ENCODE results near the gene CDK14.

CDK14 gene

GRCh38 chr7:90678986-90679385, 82.9 kb downstream of the CDK14 start:
- no peak for DNase-seq

GRCh38 chr7:90680484-90680883, 84.4 kb downstream of the CDK14 start:
- no peak for DNase-seq

DNA sequence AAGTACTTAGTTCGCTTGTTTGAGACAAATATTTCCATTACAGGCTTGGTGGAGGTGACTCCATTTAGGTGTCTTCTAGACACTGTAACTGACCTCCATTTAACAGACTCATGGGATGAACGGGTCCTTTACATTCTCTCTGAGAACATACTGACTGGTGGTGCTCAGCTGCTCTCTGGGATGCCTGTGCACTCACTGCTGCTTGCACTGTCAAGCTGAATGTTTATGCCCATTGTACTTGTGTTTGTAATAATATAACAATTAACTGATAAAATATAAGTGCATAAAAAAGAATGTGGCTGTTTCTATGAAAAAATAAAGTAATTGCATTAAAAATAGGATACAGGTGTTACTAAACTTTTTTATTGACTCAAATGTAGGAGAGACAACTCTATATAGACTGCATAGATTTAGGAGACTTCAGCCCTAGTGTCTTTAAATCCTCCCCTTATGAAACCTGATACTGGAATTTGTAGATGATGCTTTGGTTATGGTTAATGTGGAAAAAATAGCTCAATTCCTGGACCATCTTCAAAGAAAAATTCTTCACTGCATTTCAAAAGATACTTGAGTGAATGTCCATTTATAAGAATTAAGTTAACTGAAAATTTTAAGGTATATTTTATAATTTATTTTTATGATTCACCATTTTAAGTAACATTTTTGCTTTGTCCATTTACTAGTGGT, 85.4 kb downstream of the CDK14 start:
- DNase-seq, result no peak

DNA sequence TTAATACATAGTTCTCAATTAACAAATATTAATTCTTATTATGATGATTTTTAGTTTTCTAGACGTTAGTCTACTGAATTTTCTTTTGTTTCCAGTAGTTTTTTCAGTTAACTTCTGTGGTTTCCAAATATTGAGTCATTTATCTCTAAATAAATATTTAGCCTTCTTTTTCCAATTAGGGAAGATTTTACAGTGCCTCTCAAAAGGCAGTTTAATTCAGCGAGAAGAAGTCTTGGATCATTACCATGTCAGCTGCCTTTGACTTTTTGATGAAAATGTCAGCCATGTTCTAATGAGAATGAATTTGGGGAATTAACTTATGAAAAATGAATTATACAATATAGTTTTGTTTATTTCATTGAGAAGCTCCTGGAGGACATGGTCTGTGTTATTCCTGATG, 90.0 kb downstream of the CDK14 start:
- no peak for DNase-seq

GRCh38 chr7:90688810-90689209, 92.7 kb downstream of the CDK14 start:
- no peak for DNase-seq

GRCh38 chr7:90689260-90689659, 93.1 kb downstream of the CDK14 start:
- DNase-seq, result no peak

GRCh38 chr7:90690159-90690858, 94.2 kb downstream of the CDK14 start:
- no peak for DNase-seq

DNA sequence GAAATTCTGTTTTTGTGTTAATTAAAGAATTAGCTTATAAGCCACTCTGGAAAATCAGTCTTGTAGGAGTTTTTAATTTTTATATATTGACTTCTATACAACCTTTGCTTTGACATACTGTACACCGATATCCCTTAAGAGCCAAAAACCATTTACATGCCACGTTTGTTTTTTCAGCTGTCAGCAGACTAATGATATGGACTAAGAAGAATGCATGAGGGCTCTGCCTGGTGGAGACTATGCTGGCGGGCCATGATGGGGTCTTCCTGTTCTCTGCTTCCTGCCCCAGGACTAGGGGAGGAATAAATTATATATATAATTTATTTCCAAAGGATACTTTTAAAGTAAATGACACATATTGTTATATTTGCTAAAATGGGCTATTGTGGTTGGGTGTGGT, 96.3 kb downstream of the CDK14 start:
- DNase-seq, result no peak

DNA sequence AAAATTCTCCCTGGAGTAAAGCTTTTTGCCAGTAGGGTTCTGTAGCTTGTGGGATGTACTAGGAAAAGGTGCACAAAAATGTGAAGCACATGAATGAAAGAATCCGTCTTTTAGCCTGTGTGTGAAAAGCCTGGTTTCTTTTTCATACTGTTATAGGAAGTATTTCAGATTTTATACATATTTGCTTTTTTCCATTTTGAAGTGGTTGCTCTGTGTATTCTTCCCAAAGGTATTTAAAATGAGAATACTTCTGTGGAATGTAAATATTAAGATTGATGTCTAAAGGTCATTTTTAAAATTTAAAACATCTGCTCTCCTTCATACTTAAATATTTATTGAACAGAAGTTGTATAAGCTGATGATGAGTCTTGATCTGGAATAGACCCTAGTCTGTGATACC, 96.8 kb downstream of the CDK14 start:
- no peak for DNase-seq

DNA sequence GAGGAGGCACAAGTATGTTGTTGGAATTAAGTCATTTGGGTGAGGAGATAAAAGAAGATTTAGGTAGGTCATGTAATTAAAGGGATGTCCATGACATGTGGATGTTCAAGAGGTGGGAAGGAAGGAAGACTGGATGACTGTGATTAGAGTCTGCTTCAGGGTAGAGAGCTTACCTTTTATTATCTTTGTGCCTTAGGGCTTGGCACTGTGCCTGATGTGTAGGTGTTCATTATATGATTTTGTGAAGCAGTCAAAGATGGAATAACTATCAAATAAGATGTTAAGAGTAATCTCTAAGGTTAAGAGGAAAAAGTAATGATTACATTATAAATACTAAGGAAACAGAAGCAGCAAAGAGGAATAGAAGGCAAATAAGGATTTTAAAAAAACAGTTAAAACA, 97.8 kb downstream of the CDK14 start:
- no peak for DNase-seq

- DNase-seq, result no peak
These were observed 102.5 kb downstream of the CDK14 start for GRCh38 chr7:90698616-90699015.

DNA sequence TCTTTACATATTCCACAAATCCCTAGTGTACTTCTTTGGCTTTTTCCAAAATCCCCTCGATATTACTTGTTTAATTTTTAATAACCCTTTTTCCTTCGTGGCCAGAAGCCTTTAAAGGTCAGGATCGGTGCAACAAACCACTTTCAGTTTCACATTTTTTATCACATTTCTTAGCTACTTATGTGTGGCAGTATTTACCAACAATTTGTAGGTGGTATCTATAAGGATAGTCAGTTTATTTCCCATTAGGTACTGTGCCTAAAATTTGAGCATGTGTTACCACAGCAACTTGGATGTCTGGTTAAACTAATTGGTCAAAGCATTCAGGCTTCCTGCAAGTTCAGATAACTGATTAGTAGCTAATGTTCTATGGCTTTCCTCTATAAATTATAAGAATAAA, 104.9 kb downstream of the CDK14 start:
- no peak for DNase-seq

GRCh38 chr7:90701771-90702170, 105.7 kb downstream of the CDK14 start:
- DNase-seq, result no peak

GRCh38 chr7:90705391-90706071, 109.4 kb downstream of the CDK14 start:
- DNase-seq, result no peak

GRCh38 chr7:90706072-90706716, 110.1 kb downstream of the CDK14 start:
- no peak for DNase-seq

- peak in 13 of 51 donors; percentile 1 to 72 (median 17) for DNase-seq
These were observed 112.8 kb downstream of the CDK14 start for GRCh38 chr7:90708841-90709317.

DNA sequence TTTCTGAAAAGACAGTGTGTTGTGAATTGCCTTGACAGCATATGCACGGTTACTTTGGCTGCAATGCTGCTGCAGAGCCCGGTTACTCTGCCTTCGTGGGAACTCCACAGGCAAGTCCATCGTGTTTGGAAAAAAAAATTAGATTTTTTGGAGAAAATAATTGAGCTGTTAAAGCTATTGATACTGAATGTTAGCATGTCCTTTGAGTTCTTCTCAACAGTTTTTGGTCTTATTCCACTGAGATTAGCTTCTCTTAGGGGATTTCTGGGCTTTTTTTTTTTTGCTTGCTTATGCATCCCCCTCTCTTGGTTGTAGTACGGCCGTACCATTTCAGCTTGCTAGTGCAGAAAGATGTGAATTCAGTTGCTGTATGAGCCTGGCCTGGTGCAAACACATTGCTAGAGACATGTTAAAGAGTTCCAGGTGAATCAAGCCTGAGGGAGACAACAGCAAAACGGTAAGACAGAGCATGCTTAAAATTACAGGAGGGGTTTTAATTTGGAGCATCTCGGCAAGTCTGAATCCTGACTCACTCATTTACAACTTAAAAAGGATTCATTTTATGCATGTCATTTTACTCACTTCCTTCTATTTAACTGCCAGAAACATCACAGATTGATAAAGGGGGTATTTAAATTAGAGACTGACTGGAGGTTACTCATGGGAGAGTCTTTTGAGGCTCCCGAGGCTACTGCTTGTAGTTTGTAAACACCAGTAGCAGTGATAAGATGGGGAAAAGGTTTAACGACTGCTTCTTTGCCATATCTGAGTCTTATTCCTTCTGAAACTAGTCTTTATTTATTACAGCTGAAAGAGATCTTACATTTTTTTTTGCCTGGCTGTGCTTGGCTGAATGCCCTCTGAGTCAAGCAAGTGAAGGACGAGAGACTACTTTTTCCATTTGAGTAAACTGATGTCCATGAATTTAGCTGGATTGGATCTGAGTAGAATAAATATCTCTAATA, 113.7 kb downstream of the CDK14 start:
- peak in 6 of 51 donors; percentile 5 to 72 (median 12) for DNase-seq

GRCh38 chr7:90710466-90710850, 114.3 kb downstream of the CDK14 start:
- DNase-seq, result no peak

DNA sequence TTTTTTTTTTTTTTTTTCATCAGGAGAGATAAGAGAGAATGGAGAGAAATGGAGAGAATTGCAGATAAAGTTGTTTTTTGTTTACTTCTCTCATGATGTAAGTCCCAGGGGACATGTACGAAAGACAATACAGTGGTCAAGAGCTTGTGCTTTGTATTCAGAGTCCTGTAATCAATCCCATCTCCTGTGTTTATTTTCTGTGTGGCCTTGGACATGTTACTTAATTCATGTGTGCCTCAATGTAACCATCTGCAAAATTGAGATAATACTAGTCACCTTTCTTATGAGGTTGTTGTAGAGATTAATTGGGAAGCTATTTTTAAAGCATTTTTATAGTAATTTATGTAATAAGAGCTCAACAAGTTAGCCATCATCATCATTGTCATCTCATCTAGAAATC, 117.5 kb downstream of the CDK14 start:
- DNase-seq, result no peak

DNA sequence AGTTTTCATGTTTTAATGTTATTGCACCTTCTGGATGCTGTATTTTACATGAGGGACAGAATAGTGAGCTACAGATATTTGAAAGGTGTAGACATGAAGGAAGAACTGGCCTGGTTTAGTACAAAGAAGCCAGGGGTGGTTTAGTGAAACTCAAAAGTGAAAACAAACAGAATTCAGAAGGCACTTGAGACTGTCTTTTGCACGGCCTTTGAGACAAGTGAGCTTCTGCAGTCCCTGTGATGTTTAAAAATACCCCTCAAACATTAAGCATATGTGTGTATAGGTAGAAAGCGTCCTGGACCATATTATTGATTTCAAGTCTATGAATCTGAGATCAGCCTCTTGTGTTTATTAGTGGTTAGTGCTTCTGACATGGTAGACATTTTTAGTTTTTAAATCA, 118.9 kb downstream of the CDK14 start:
- DNase-seq, result no peak
